Fibroblast of the aortic adventitia (primary cell): ENCODE data around the gene LTBP1. TPM values are rescaled to one million over a fixed set of nuclear protein-coding genes. Genes with fewer than 3 reads are reported as not detected.

ENCODE experiments used
- DNase-seq: peaks from one replicate; pipeline ENCODE4 v3.0.0-alpha.2; 2010; ENCODE audit warnings: low read depth
- H3K4me3 ChIP-seq: 2 replicates; pipeline ENCODE4 v1.5.1; 2011; ENCODE audit warnings: low read depth, mild to moderate bottlenecking, control low read depth, low read length, moderate library complexity
- total RNA-seq: library from RNA; depleted of rRNA; stranded (reverse); fragments of >200 nt; gene quantifications from 2 replicates; pipeline ENCODE4 v1.2.3, GENCODE V29; 2012; ENCODE audit warnings: low replicate concordance
- TF ChIP-seq, protein P1 (sequence below): IDR thresholded peaks from 2 replicates; pipeline ENCODE4 v1.5.1; 2011; ENCODE audit warnings: mild to moderate bottlenecking, low read length, control low read depth, inconsistent platforms; ENCODE audit not compliant: insufficient read depth

LTBP1 gene
- total RNA-seq, 1 donor = 947 TPM

- TF ChIP-seq, protein P1, sequence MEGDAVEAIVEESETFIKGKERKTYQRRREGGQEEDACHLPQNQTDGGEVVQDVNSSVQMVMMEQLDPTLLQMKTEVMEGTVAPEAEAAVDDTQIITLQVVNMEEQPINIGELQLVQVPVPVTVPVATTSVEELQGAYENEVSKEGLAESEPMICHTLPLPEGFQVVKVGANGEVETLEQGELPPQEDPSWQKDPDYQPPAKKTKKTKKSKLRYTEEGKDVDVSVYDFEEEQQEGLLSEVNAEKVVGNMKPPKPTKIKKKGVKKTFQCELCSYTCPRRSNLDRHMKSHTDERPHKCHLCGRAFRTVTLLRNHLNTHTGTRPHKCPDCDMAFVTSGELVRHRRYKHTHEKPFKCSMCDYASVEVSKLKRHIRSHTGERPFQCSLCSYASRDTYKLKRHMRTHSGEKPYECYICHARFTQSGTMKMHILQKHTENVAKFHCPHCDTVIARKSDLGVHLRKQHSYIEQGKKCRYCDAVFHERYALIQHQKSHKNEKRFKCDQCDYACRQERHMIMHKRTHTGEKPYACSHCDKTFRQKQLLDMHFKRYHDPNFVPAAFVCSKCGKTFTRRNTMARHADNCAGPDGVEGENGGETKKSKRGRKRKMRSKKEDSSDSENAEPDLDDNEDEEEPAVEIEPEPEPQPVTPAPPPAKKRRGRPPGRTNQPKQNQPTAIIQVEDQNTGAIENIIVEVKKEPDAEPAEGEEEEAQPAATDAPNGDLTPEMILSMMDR = no peak
- H3K4me3 ChIP-seq = no peak overlapping the region
- no peak for DNase-seq
Observed at GRCh38 chr2:33289961-33290360, 343.2 kb downstream of the LTBP1 start.

- DNase-seq = peak; percentile 92
- H3K4me3 ChIP-seq = peak overlapping the region; percentile 50
- TF ChIP-seq, protein P1 = no peak
Observed at GRCh38 chr2:33291278-33292013, 344.7 kb downstream of the LTBP1 start.

GRCh38 chr2:33292063-33292462 lies 345.3 kb downstream of the LTBP1 start:
- H3K4me3 ChIP-seq = peak overlapping the region; percentile 50
- TF ChIP-seq, protein P1 = no peak
- DNase-seq = no peak

DNA sequence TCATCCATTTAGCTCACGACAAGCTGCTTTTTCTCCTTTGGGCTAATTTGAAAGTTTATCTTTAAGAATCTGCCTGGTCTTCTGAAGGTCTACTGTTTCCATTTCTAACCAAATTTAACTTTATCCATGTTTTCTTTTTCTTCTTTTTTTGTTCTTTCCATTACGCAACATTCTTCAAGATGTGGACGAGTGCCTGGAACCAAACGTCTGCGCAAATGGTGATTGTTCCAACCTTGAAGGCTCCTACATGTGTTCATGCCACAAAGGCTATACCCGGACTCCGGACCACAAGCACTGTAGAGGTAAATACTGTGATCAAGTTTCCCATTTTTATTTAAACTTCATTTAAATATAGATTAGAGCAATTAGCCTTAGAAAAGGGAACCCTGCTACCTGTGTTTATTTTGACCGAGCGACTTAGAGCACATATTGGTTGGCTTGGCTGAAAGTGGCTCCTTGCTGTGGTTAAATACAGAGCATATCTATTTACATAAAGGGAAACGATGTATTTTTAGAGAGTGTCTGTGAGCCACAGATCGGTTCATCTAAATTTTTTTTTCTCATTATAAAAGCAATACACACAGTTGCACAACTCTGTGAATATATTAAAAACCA lies 346.3 kb downstream of the LTBP1 start:
- DNase-seq = peak; percentile 66
- TF ChIP-seq, protein P1 = no peak
- no peak overlapping the region for H3K4me3 ChIP-seq

DNA sequence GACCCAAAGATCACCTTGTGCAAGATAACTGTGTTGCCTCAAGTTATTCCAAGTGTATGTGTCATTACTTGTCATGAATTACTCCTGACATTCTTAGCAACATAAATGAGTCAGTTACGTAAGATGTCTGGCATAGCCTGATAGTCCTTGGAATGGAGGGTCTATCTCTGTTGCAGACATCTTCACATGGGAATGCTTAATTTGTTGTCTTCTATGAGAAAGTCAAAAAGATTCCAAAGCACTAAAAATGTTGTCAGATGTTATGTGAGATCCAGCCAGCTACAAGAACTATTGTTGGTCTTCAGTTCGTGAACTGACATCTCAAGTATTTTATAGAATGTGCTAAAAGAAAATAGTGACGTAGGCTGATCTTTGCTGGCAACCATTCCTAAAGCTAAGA lies 351.5 kb downstream of the LTBP1 start:
- peak; percentile 92 for DNase-seq

DNA sequence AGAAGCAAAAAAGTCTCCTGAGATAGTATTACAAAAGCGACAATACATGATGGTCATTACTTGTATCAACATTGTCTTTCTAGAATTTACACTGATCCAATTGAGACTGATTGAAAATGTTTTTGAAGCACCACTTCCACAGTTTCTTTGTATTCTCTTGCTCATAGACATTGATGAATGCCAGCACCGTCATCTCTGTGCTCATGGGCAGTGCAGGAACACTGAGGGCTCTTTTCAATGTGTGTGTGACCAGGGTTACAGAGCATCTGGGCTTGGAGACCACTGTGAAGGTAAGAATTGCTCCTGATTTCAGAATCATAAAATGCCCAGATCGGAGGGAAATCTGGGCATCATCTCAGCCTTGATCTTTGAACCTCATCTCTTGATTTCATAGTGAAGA lies 354.6 kb downstream of the LTBP1 start:
- TF ChIP-seq, protein P1 = no peak
- DNase-seq = no peak
- H3K4me3 ChIP-seq = no peak overlapping the region

More for the DNA sequence above, 351.5 kb downstream of the LTBP1 start:
- H3K4me3 ChIP-seq = no peak overlapping the region
- TF ChIP-seq, protein P1 = no peak
